Daoy (cell line): ENCODE results near the gene COL17A1. TPM values are rescaled to one million over a fixed set of nuclear protein-coding genes. Genes with fewer than 3 reads are reported as not detected.

Source experiments
- DNase-seq: peaks from one replicate; pipeline ENCODE4 v3.0.0-alpha.2; 2015; ENCODE audit warnings: low read depth
- total RNA-seq: library from RNA; depleted of rRNA; stranded (reverse); fragments of >200 nt; shearing (Covaris generic); gene quantifications from 2 replicates; pipeline ENCODE4 v1.2.3, GENCODE V29; 2014

COL17A1 gene
- total RNA-seq, 1 experiment from 2014 or later, result 0.23 TPM

DNA sequence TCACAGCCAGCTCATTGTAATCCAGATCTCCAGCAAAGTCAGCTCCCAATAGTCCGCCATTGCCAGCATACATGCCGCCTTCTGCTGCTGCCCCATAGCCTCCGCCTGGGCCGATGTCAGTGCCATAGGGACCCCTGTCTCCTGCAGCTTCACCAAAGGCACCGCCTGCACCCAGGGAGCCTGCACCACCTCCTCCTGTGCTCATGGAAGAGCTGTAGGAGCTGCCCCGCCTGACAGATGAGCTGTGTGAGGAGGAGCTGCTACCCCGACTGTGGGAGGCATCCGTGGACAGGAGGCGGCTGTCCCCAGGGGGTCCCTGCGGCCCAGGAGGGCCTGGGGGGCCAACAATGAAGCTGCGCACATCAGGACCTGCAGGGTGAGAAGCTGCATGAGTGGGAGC is 51.7 kb downstream of the COL17A1 start:
- DNase-seq, result no peak

DNA sequence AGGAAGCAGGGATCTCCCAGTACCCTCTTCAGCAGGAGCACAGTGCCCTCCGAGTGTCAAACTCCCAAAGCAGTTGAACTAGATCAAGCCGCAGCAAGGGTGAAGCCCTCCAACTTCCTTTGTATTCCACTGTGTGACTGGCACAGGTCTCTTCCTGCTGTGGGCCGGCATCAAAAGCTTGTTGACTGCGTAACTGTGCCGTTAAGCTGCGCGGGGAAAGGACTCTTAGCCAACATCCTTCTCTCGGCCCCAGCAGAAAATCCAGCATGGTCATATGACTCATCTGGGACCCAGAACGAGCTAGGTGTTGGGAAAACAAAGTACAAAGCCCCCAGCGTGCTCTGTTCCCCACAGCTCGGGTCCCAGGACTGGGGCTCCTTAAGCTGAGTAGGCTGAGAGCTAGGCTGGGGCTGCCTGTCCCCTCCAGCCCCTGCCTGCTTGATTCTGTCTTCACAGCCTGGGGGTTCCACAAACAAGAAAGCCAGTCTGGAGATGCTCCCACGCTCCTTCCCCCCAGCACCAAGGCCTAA is 52.2 kb downstream of the COL17A1 start:
- no peak for DNase-seq

DNA sequence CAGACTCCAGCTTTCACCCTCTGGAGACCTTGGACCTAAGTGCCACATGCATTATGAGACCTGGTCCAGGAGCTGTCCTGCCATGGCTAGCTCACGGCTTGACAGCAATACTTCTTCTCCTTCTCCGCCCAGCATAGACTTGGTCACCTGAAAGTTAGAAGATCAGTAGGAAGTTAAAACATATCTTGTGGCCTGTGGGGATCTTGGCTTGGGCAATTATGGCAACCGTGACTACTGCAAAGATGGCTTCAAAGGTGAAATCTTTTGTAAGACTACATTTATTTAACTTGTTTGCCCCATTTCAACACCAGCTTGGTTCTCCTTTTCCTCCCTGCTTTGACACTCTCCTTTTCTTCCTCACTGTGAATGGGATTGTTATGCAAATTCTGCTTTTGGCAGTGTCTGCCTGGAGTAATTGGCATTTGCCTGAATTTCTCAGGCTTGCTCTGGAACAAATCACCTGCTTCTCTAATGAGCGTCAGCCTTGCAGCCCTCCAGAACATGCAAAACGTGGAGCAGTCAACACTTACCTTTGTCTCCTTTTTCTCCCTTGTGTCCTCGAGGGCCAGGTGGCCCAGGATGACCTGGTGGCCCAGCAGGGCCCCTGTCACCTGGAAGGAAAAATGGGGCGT is 53.4 kb downstream of the COL17A1 start:
- no peak for DNase-seq

DNA sequence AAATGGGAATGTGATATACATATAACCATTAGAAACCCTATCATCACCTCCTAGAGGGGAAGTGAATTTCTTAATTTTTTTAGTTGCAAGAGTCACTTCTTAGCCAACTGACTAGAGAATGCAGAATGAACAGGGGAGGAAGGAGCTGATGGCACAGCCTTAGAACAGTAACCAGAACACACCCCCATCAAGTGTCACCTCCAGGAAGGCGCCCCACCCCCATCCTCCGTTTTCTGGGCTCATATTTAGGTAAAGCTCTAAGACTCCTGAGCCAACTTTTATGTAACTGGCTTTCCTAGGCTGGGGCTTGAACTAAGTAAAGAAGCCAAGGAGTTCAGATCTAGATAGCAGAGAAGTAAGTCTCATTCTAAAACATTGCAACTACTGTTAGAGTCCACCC is 54.0 kb downstream of the COL17A1 start:
- DNase-seq, result no peak

DNA sequence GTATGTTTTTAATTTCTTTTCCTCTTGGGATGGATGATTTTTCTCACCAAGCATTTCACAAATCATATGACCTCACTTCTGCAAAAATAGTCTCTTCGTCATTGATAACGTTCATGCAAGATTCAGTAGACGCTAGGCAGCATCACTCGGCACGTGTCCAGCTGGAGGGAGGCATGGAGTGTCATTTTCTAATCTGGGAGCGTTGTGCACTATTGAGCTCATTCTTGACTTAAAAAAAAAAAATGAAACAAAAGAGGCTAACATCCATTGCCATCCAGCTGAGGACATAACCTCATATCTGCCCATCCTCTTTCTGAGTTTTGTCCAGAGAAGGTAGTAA is 56.2 kb downstream of the COL17A1 start:
- no peak for DNase-seq

DNA sequence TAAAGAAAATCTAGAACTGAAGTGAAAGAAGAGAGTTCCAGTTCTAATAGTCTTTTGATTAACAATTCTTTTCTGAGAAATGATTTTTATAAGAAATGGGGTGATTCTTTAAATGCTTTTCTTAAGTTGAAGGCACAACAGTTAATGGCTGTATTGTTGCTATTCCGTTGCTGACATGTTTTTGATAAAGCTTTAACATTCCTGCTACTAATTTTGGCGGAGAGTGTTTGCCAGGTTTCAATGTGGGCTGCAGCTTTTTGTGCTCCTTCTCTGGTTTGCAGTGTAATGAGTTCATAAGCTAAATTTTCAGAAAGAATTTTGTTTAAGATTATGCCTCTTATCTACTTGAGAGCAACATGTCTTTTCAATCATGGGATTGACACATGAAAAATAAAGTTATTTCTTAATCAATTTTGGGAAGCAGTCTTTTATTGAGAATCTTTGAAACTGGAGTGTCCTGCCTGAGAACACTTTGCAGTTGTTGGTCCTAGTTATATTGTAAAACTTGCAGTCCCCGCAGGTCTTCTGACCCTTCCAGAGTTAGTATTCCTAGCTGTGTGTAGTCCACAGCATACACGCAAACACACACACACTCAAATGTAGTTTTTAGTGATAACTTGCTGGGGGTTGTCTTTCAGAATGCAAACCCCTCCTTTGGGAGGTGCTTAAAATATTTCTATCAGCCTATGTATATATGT is 56.7 kb downstream of the COL17A1 start:
- no peak for DNase-seq

DNA sequence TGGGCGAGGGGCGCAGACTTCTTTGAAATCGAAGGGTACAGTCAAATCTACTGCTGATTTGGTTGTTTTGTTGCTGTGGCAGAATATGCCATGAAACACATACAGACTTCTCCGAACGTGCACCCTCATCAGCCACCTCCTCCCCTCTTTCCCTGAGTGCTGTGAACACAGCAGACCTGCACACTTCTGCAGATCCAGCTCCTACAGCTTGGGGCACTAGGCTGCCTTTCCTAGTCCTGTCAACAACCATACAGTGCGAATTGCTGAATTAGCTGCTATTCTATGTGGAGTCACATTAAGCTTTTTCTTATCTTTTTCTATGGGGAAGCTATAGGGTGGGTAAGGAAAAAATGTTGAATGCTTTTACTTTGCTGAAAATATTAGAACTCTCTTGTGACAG is 57.5 kb downstream of the COL17A1 start:
- no peak for DNase-seq

DNA sequence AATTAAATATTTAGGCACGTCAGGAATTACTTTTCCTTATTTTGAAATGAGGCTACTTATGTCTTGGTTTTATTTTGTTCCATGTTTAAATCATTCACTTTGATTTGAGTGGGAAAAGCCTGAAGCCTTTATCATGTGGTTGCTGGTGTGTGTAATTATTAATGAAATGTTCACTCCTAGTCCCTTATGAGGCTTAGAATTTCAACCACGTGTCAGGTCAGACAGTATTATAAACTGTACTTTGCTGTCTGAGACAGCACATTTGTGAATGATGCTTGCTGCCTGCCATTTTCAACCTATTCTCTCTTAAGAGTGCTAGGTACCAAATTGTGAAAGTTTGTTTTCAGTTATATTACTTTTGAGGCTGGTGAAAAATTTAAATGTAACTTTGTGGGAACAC is 58.9 kb downstream of the COL17A1 start:
- no peak for DNase-seq

DNA sequence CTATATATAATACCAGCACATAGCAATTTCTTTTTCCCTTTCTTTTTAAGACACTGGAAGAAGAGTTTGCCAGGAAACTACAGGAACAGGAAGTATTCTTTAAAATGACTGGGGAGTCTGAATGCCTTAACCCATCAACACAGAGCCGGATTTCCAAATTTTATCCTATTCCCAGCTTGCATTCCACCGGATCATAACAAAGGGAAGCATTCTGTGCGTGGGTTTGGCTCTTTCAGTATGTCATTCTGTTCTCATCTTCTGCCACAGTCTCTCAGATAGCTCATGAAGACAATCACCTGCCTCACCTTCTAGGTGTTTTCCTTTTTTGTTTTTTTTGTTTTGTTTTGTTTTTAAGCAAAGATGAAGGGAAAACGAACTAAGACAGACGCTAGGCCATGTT is 60.2 kb downstream of the COL17A1 start:
- DNase-seq, result no peak

DNA sequence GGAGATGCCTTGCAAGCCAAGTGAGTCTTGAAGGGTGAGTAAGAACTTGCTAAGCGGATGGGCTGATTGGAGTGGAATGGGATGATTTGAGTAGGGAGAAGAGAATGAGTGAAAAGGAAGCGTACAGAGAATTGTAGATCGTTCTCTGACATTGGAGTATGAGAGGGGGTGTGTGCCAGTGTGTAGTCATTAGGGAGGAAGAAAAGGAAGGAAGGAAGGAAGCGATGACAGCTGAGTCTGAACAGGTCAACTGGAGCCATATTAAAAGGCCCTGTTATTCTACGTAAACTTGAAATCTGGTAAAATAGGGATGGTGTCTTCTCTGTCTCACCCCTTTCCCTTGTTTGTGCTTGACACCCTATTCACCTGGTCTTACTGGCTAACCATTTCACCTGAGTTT is 63.7 kb downstream of the COL17A1 start:
- no peak for DNase-seq

DNA sequence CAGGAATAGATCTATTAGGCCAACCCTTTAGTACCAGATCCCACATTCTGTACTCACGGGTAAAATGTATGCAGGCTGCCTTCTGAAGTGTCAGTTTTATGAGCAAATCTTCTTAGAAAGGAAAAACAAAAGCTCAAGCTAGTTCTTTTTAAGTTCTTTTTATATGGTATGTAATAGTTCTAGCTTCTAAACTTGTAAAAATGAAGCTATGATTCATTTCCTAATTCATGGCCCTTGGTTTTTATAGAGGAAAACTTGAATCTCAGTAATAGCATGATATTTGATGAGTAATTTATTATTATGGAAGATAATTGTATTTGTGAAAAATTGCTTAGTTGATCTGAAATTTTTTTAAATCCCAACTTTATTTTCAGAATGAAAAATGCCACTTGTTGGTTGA is 64.4 kb downstream of the COL17A1 start:
- DNase-seq, result no peak

DNA sequence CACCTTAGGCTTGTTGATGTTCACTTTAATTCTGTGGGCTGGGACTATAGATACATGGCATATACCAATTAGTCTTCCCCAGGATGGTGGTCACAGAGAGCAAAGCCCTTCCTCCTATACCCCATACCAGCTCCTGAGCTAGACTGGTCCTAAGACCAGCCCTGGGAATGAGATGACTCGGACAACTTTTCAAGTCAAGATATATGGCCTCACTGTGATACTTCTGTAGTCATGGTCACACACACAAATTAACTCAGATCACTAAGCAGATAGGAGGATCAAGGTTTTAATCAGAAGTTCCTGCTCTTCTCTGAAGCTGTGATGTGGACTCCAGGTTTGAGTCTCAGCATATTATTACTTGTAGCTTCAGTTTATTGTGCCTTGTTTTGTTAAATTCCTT is 65.7 kb downstream of the COL17A1 start:
- DNase-seq, result no peak

DNA sequence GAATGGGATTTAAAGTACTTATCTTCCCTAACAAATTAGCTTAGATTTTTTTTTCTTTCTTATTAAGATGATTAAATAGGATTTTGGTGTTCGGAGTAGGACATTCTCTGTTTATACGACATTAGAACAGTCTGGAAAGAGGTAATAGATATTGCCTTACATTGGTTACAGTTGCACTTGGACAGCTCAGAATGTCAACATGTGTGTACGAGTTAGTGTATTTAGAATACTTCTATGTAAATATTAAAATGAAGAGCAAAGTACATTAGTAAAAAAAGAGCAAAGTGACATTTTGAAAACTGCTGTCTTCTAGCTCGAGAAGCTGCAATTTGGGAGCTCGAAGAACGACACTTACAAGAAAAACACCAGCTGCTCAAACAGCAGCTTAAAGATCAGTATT is 67.2 kb downstream of the COL17A1 start:
- no peak for DNase-seq

DNA sequence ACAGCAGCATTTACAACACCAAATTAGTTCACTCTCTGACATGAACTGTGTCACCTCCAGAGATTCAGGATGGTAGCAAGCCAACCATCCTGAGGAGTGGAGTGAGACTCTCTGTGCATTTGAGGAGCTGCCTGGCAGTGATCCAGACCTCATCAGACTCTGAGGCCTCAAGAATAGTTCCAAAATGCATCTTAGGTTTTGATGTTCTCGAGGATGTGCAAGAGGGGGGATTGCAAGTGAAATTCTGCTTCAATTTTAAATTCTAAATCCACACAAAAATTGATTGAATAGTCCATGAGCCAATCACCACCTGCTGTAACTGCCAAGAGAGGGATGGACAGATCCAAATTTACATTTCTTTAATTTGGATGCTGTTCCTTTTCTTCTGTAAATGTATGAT is 69.0 kb downstream of the COL17A1 start:
- DNase-seq, result no peak

DNA sequence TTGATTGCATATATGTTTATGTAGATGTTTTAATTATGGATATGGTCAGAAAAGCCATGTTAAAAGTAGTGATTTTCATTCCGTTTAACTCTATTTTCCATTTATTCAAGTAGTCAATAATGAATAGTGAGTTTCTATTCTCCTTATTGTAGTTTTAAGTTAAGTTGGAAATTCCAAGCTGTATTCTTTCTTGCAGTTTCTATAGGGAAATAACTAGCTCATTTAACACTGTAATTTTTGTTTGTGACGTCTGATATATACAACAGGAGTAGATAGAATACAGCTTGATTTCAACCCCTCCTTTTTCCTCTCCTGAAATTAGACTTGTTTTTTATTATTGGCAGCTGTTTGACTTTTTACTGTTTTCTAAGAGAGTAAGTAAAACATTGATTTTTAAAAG is 71.5 kb downstream of the COL17A1 start:
- no peak for DNase-seq

DNA sequence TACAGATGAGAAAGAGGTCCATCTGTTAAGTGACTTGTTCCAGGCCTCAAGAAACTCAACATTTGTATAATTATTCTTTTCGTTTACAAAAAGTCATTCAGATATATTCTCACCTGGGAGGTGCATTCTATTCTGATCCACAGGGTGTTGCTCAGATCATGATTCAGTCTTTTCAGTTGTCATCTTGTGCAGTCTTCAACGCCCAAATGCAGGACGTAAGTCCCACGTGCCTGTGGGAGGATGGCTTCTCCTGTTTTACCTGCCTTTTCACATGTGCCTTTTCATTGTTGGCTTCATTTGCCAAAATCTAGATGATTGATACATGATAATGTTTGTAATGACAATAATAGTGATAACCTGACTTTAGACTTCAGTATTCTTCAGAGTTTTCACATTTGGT is 72.2 kb downstream of the COL17A1 start:
- no peak for DNase-seq

DNA sequence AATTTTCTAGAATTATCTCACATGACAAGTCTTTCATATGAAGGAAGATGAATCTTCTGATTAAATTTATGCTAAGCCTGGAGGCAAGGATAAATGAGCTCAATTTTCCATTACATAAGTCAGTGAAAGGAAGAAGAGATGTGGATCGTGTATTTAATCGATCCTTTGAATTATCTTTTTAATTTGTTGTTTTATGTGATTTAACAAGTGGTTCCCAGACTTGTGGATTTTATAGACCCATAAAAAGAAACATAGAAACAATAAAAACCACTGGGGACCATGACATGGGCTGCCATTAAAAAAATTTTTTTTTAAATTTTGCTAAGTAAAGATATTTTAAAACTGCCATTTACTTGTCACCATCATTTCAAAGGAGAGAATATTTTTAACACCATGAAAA is 73.8 kb downstream of the COL17A1 start:
- DNase-seq, result no peak

DNA sequence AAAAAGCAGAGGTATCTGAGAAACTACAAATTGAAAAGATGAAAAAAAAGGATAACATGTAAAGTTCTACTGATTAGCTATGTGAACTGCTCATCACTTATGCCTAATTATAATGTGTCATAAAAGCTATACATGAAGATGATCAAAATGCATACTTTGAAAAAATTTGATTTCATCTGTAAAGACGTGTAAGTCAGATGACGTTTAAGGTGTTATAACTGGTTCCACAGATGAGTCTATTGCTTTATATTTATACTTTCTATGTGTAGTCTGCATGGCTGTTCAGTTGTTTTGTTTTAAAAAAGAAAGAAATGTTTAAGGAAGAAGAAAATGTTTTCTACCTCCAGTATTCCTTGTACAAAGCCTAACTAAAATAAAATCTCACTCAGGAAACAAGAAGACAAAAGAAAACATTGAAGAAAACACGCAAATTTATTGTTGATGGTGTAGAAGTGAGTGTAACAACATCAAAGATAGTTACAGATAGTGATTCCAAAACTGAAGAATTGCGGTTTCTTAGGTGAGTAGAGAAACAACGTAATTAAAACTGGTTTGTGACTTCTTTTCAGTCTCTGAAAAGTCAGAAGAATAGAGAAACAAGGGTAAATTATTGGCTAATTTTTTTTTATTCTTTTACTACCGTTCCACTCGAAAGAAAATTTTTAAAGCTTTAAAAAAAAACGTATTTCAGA is 80.4 kb downstream of the COL17A1 start:
- DNase-seq, result no peak

DNA sequence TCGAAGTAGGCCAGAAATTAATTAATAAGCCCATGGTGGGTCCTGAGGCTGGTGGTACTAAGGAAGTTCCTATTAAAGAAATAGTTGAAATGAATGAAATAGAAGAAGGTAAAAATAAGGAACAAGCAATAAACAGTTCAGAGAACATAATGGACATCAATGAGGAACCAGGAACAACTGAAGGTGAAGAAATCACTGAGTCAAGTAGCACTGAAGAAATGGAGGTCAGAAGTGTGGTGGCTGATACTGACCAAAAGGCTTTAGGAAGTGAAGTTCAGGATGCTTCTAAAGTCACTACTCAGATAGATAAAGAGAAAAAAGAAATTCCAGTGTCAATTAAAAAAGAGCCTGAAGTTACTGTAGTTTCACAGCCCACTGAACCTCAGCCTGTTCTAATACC is 82.8 kb downstream of the COL17A1 start:
- no peak for DNase-seq

DNA sequence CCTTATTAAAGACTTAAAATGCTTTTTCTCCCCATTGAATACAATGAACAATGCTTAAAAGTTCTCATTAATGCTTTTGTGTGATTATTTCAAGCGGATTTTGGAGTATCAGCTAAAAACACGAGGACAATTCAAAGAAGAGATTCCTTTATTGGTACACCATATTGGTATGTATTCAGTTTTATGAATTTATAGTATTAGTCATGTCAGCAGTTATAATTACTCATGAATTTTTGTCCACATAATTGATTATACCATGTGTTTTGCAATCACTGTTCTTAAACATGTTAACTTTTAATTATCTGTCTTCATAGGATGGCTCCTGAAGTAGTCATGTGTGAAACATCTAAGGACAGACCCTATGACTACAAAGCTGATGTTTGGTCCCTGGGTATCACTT is 86.9 kb downstream of the COL17A1 start:
- DNase-seq, result no peak

DNA sequence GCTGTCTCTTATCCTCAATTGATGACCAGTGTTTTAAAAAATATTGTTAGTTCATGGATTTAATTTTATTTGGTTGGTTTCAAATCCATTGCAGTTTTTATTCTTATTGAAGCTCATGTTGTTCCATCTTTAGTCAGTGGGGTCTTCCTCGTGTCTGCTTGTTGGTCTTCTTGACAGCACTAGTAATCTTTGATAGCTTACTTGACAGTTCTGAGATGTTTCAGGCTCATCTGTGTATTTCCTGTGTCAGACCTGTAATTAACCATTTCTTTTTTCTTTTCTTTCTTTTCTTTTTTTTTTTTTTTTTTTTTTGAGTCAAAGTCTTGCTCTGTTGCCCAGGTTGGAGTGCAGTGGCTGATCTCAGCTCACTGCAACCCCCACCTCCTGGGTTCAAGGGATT is 90.5 kb downstream of the COL17A1 start:
- no peak for DNase-seq

DNA sequence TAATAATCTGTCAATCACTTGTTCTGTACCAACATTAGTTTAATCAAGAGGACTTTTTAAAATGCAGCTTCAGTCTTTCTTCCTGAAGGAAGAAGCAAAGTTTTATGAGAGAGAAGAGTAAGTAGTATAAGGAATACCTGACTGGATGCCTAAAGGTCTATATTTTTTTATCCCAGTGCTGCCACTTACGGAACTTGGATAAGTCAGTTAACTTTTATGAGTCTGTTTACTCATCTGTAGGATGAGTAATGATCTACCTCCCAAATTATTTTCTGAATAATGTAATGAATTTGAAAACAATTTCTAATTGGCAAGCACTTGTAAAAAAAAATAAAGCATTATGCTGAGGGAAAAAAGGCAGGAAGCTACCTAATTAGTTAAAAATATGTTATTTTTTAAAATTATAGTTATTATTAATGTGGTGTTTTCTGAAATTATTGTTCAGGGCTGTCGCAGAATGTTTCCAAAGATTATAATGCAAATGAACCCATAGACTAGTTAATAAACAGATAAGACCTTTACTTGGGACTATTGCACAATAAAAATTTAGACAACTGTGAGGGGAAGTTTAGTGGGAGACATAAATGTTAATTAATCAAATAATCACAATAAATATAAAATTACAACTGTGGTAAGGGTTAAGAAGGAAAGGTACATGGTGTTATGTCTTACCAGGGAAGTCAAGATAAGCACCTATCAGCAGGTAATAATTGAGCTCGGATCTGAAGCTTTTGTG is 94.1 kb downstream of the COL17A1 start:
- DNase-seq, result no peak

DNA sequence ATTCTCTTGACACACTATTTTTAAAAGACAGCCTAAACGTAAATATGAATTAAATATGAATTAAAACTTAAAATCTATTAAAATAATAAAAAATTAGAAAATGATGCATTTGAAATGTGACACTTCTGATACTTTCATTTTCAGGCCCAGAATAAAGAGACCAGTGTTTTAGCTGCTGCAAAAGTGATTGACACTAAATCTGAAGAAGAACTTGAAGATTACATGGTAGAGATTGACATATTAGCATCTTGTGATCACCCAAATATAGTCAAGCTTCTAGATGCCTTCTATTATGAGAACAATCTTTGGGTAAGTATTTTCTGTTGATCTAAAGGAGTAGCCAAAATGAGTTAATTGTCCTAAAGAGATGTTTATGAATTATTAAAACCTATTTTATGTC is 95.1 kb downstream of the COL17A1 start:
- DNase-seq, result no peak
